HG03280 (cell line): ENCODE measurements around the gene KAZALD1.

Experiments
- ATAC-seq: cut with Tn5 transposase; IDR thresholded peaks from one replicate; pipeline ENCODE4 v1.9.1; 2021; ENCODE audit warnings: mild to moderate bottlenecking, moderate library complexity; ENCODE audit not compliant: unreplicated experiment

Gene KAZALD1

GRCh38 chr10:101094121-101094879 lies 32.5 kb downstream of the KAZALD1 start:
- ATAC-seq, result no peak

GRCh38 chr10:101095004-101095403 lies 33.2 kb downstream of the KAZALD1 start:
- no peak for ATAC-seq

DNA sequence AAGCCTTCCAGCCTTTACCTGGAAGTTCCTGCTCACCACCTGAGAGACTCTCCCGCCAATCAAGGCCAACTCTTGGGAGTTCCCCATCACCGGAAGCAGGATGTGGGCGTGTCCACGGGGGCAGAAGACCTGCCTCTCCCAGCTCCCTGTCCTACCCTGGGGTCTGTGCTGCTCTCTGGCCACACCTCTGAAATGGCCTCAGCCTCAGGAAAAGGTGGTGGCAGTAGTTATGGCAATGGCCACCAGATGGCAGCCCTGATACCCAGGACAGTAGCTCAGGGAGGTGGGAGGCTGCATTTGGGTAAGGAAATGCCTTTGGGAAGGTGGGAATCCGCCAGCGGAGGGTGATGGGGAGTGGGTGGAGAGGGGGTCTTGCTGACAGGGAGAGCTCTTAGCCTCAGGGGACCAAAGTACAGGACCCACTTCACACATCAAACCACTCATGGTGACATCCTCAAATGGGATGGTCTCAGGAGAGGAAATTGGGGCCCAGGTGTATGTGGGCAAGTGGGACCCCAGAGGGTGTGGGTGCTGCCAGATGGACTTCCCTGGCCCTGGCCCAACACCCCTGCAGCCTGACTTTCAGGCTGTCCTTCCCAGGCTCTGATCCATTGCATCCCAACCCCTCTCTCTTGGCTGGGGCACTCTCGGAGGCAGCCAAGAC lies 33.9 kb downstream of the KAZALD1 start:
- ATAC-seq, result peak; percentile 73

- no peak for ATAC-seq
Observed at GRCh38 chr10:101096378-101096777, 34.6 kb downstream of the KAZALD1 start.

- ATAC-seq, result no peak
Observed at GRCh38 chr10:101097881-101098280, 36.1 kb downstream of the KAZALD1 start.

- ATAC-seq, result no peak
Observed at GRCh38 chr10:101099901-101100300, 38.1 kb downstream of the KAZALD1 start.

- no peak for ATAC-seq
Observed at GRCh38 chr10:101101372-101101881, 39.6 kb downstream of the KAZALD1 start.

DNA sequence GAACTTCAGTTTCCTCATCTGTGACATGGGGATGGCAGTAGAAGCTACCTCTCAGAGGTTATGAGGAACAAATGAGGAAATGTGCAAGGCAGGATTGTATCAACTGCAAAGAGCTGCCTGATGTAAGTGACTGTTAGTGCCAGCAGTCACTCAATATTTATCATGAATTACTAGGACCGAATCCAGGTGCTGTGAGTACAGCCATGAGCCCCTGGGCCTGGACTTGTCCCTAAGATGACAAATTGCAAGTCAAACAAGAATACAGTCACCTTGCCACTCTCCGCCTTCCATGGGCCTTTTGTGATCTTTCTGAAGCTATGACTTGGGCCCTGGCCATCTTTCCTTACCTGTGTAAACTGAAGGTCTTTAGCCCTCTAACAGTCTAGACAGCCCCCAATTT lies 41.6 kb downstream of the KAZALD1 start:
- ATAC-seq, result no peak

DNA sequence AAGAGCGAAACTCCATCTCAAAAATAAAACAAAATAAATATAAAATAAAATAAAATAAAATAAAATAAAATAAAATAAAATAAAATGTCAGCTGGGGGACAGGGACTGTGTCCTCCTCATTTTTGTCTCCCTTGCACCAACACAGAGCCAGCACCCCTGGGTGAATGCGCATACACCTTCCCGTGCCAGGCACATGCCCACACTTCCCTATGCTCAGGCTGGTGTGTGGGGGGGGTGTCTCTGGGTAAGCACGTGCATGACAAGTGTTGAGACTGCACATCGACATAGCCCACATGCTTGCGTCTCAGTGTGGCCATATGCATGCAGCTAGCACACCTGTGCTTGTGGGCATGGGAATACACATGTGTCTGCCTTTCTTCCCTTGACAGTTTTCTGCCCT lies 44.6 kb downstream of the KAZALD1 start:
- ATAC-seq, result no peak

DNA sequence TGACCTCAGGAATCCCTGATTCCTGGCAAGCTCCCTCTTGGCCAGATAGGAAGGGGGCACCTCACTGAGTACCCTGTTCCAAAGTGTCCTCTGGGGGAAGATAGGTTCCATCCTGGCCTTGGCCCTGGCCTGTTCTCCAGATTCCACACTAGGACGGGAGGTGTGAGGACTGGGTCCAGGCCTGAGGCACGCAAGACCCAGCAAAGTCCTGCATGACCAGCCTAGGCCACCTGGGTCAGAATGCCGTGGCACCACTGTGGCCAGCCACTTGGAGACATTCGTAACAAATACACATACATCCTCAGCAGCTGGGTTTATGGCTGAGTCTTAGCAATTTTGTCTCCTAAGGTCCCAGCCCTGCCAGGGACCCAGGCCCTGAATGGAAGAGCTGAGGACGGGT lies 46.0 kb downstream of the KAZALD1 start:
- no peak for ATAC-seq

DNA sequence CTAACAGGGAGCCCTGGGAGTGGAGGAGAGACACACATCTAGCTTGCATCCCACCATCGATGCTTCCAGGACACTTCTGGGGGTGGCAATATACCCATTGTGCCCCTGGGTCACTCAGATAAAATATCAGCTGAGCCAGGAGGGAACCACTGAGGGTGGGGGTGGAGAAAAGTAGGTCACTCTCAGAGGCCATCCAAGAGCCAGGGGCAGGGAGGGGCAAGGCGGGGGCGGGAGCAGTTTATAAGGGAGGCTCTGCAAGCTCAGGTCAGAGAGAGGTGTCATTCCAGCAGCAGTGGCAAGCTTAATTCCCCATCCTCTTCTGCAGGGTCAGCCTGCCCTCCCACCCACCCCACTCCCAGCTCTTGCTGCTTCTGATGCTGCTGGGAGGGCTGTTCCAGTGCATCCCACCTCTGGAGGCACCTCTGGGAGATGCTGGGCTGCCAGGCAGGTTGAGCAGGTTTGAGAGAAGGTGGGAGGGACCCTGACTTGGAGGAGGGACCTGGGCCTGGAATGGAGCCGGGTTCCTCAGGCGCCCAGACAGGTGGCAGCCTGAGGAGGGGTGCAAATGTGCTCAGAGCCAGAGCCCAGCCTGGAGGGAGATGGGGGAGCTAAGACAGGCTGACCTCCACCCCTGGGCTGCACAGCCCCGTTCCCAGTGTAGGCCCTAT lies 49.2 kb downstream of the KAZALD1 start:
- ATAC-seq, result no peak

GRCh38 chr10:101111547-101111946 lies 49.8 kb downstream of the KAZALD1 start:
- ATAC-seq, result no peak

- no peak for ATAC-seq
Observed at GRCh38 chr10:101112799-101113594, 51.2 kb downstream of the KAZALD1 start.

DNA sequence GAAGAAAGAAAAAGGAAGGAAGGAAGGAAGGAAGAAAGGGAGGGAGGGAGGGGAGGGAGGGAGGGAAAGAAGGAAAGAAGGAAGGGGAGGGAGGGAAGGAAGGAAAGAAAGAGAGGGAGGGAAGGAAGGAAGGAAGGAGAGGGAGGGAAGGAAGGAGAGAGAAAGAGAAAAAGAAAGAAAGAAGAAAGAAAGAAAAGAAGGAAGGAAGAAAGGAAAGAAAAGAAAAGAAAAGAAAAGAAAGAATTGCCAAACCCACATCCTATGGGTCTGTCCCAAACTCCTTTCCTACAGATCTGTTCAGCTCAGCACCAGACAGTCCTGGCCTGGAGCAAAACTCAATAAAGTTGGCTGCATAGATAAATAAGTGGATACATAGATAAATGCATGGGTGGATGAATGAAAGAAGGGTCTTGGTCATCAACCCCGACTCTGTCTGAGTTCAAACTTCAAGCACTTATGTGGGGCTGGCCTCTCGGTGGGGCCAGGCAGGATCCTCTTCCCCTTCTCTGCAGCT lies 52.2 kb downstream of the KAZALD1 start:
- no peak for ATAC-seq

DNA sequence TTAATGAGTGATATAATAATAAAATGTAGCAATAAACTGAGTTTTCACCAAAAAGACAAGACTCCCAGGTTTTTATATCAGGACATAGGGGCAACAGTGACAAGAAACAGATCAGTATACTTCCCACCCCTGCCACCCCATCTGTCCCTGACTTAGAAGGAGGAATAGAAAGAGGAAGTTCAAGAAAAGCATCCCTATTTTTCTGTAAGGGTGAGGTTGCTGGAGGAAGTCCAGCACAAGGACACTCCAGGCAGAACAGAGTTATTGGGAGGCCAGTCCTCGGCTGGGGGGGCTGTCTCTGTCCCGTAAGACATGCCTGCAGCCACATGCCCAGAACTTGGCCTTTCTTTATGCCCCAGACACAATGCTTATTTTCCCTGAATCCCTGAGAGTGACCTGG lies 52.9 kb downstream of the KAZALD1 start:
- ATAC-seq, result no peak
